H9 (cell line): ENCODE measurements around the gene SKAP1. TPM values are rescaled to one million over a fixed set of nuclear protein-coding genes. Genes with fewer than 3 reads are reported as not detected.

Experiments
- DNase-seq: peaks from one replicate; pipeline ENCODE4 v3.0.0-alpha.2; 2017
- H2AFZ ChIP-seq: one replicate; pipeline ENCODE4 v1.6.1; 2013; ENCODE audit warnings: mild to moderate bottlenecking, low read length, control low read depth, moderate library complexity
- H2AK5ac ChIP-seq: 2 replicates; pipeline ENCODE4 v1.6.1; 2013; ENCODE audit warnings: low read length, control low read depth, mixed read lengths; ENCODE audit not compliant: insufficient read length
- H2BK120ac ChIP-seq: one replicate; pipeline ENCODE4 v1.6.1; 2013; ENCODE audit warnings: low read depth, mild to moderate bottlenecking, low read length, control low read depth, inconsistent platforms; ENCODE audit not compliant: poor library complexity, severe bottlenecking
- H2BK12ac ChIP-seq: 2 replicates; pipeline ENCODE4 v1.6.1; 2013; ENCODE audit warnings: low read length, control low read depth, mixed read lengths, low read depth; ENCODE audit not compliant: insufficient read length
- H2BK15ac ChIP-seq: 2 replicates; pipeline ENCODE4 v1.6.1; 2013; ENCODE audit warnings: low read depth, low read length, control low read depth
- H2BK20ac ChIP-seq: one replicate; pipeline ENCODE4 v1.6.1; 2013; ENCODE audit warnings: low read depth, mild to moderate bottlenecking, low read length, control low read depth, inconsistent platforms; ENCODE audit not compliant: poor library complexity, severe bottlenecking
- H2BK5ac ChIP-seq: 2 replicates; pipeline ENCODE4 v1.6.1; 2013; ENCODE audit warnings: low read length, control low read depth, mixed read lengths; ENCODE audit not compliant: insufficient read length
- H3K14ac ChIP-seq: 2 replicates; pipeline ENCODE4 v1.6.1; 2013; ENCODE audit warnings: low read length, control low read depth; ENCODE audit not compliant: insufficient read depth
- H3K18ac ChIP-seq: 2 replicates; pipeline ENCODE4 v1.6.1; 2013; ENCODE audit warnings: low read depth, mild to moderate bottlenecking, mixed read lengths, low read length, control low read depth; ENCODE audit not compliant: insufficient read length
- H3K23ac ChIP-seq: 2 replicates; pipeline ENCODE4 v1.6.1; 2013; ENCODE audit warnings: low read length, control low read depth, mixed read lengths, low read depth; ENCODE audit not compliant: insufficient read length
- H3K23me2 ChIP-seq: 2 replicates; pipeline ENCODE4 v1.6.1; 2013; ENCODE audit warnings: low read depth, mild to moderate bottlenecking, mixed read lengths, low read length, control low read depth; ENCODE audit not compliant: insufficient read length, poor library complexity, severe bottlenecking
- H3K27ac ChIP-seq: 2 replicates; pipeline ENCODE4 v1.5.1; 2013; ENCODE audit warnings: low read length, control low read depth, mixed read lengths, low read depth; ENCODE audit not compliant: insufficient read length
- H3K27me3 ChIP-seq: 2 replicates; pipeline ENCODE4 v1.6.1; 2013; ENCODE audit warnings: low read length, control low read depth, inconsistent platforms; ENCODE audit not compliant: insufficient read depth
- H3K4ac ChIP-seq: 2 replicates; pipeline ENCODE4 v1.6.1; 2013; ENCODE audit warnings: low read depth, mild to moderate bottlenecking, control low read depth, inconsistent platforms, low read length, moderate library complexity
- H3K4me1 ChIP-seq: 2 replicates; pipeline ENCODE4 v1.6.1; 2013; ENCODE audit warnings: low read length, control low read depth, inconsistent platforms; ENCODE audit not compliant: insufficient read depth
- H3K4me2 ChIP-seq: 2 replicates; pipeline ENCODE4 v1.6.1; 2013; ENCODE audit warnings: low read length, control low read depth, mixed read lengths; ENCODE audit not compliant: insufficient read length, insufficient read depth
- H3K56ac ChIP-seq: 2 replicates; pipeline ENCODE4 v1.6.1; 2013; ENCODE audit warnings: low read depth, mild to moderate bottlenecking, mixed read lengths, low read length, control low read depth; ENCODE audit not compliant: insufficient read length
- H3K79me1 ChIP-seq: 2 replicates; pipeline ENCODE4 v1.6.1; 2013; ENCODE audit warnings: low read depth, mild to moderate bottlenecking, moderate library complexity, low read length, control low read depth, inconsistent platforms; ENCODE audit not compliant: insufficient read depth, poor library complexity, severe bottlenecking
- H3K79me2 ChIP-seq: 2 replicates; pipeline ENCODE4 v1.6.1; 2013; ENCODE audit warnings: low read length, control low read depth, inconsistent platforms; ENCODE audit not compliant: insufficient read depth
- H3K9ac ChIP-seq: 2 replicates; pipeline ENCODE4 v1.6.1; 2013; ENCODE audit warnings: low read length, control low read depth, mixed read lengths; ENCODE audit not compliant: insufficient read length; ENCODE audit errors: extremely low read depth
- H3K9me3 ChIP-seq: one replicate; pipeline ENCODE4 v1.6.1; 2013; ENCODE audit warnings: low read depth, low read length, inconsistent platforms; ENCODE audit not compliant: control insufficient read depth
- H3T11ph ChIP-seq: one replicate; pipeline ENCODE4 v1.6.1; 2013; ENCODE audit warnings: mild to moderate bottlenecking, low read length, control low read depth, inconsistent platforms
- H4K20me1 ChIP-seq: one replicate; pipeline ENCODE4 v1.6.1; 2013; ENCODE audit not compliant: control insufficient read depth, insufficient read length, insufficient read depth
- H4K5ac ChIP-seq: 2 replicates; pipeline ENCODE4 v1.6.1; 2013; ENCODE audit warnings: low read depth, mild to moderate bottlenecking, mixed read lengths, low read length, control low read depth; ENCODE audit not compliant: insufficient read length
- H4K8ac ChIP-seq: replicated peaks from 2 replicates; pipeline ENCODE4 v1.6.1; 2013; ENCODE audit warnings: low read length, control low read depth, mixed read lengths, low read depth; ENCODE audit not compliant: insufficient read length
- H4K91ac ChIP-seq: 2 replicates; pipeline ENCODE4 v1.6.1; 2013; ENCODE audit warnings: low read depth, mild to moderate bottlenecking, moderate library complexity, mixed read lengths, low read length, control low read depth; ENCODE audit not compliant: insufficient read length
- H3K27ac Mint-ChIP-seq, 3 experiments: 2 replicates in 2 of 3; 3 replicates in 1 of 3; pipeline ENCODE4 v1.8.0; 2020 to 2021; ENCODE audit warnings: mixed read lengths in 3 of 3, mild to moderate bottlenecking in 1 of 3, moderate library complexity in 1 of 3
- H3K27me3 Mint-ChIP-seq: 2 replicates; pipeline ENCODE4 v1.8.0; 2021; ENCODE audit warnings: low read depth, mild to moderate bottlenecking, moderate library complexity, mixed read lengths
- H3K36me3 Mint-ChIP-seq, 3 experiments: 2 replicates in 2 of 3; 3 replicates in 1 of 3; pipeline ENCODE4 v1.8.0; 2020 to 2021; ENCODE audit warnings: low read depth in 3 of 3, mixed read lengths in 3 of 3; ENCODE audit not compliant: insufficient read depth in 1 of 3
- H3K4me1 Mint-ChIP-seq, 2 experiments: 2 replicates each; pipeline ENCODE4 v1.8.0; 2020; ENCODE audit warnings: mixed read lengths in 2 of 2
- H3K4me3 Mint-ChIP-seq, 2 experiments: 2 replicates in 1 of 2; 3 replicates in 1 of 2; pipeline ENCODE4 v1.8.0; 2020 to 2021; ENCODE audit warnings: mild to moderate bottlenecking in 2 of 2, mixed read lengths in 2 of 2, moderate library complexity in 1 of 2
- H3K9me3 Mint-ChIP-seq, 2 experiments: 2 replicates in 1 of 2; 3 replicates in 1 of 2; pipeline ENCODE4 v1.8.0; 2020; ENCODE audit warnings: mild to moderate bottlenecking in 2 of 2, mixed read lengths in 2 of 2, moderate library complexity in 1 of 2
- WGBS: extraction: QIAGEN DNeasy Blood & Tissue Kit; methylation state at CpG from one replicate; pipeline ENCODE4 v1.1.7; 2013; ENCODE audit warnings: missing lambda C conversion rate, low lambda C conversion rate, mixed read lengths; ENCODE audit not compliant: insufficient read length; ENCODE audit errors: extremely low coverage; 5-methylcytosine and 5-hydroxymethylcytosine counted together
- total RNA-seq: library from RNA; stranded (reverse); gene quantifications from 2 replicates; pipeline ENCODE4 v1.2.1, GENCODE V29; 2021
- TF ChIP-seq, protein P1 (sequence below): fragments of 200-600 bp; sonication (generic); conservative IDR thresholded peaks from 3 replicates; pipeline ENCODE4 v1.8.0; 2021; ENCODE audit warnings: antibody characterized with exemption, mild to moderate bottlenecking

SKAP1 gene
- total RNA-seq, 1 experiment from 2014 or later = not detected

DNA sequence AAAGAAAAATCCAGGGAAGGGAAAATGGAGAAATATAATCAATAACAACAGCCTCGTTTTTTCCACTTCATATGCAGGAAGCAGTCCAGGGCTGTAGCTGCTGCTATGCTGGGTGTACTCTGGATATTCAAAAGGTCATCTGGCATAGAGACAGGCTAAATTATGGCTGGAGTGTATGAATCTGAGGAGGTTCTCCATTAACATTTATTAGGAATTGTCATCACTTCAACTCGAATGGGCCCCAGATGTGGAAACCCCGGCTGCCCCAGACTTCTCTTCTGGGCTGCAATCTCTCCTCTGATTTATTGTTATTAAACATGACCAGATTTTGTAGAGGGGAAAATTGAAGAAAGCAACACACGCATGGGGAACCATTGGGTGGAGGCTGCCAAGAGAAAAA lies 33.5 kb upstream of the SKAP1 start:
- no CpG with 5 or more reads among the region's 4 CpGs for WGBS
- H2BK5ac ChIP-seq = no peak overlapping the region
- H3K4ac ChIP-seq = no peak overlapping the region
- H4K20me1 ChIP-seq = no peaks in the 10 kb centered on the region
- H3K27me3 Mint-ChIP-seq = peaks cover 87% of the 10 kb centered on the region
- no peak overlapping the region for H2BK12ac ChIP-seq
- H3K9ac ChIP-seq = no peak overlapping the region
- no peak for DNase-seq
- H2BK20ac ChIP-seq = no peak overlapping the region
- H3K27me3 ChIP-seq = 0 out of 2 replicates have a peak, but pooled peaks cover 2% of the 10 kb centered on the region
- no peak overlapping the region for H3K27ac Mint-ChIP-seq
- H2AK5ac ChIP-seq = no peak overlapping the region
- H2AFZ ChIP-seq = no peak overlapping the region
- no peak overlapping the region for H4K5ac ChIP-seq
- H3T11ph ChIP-seq = no peak overlapping the region
- no peaks in the 10 kb centered on the region for H3K4me1 ChIP-seq
- H3K14ac ChIP-seq = no peak overlapping the region
- H3K23me2 ChIP-seq = no peaks in the 10 kb centered on the region
- no peak overlapping the region for H4K8ac ChIP-seq
- no peaks in the 10 kb centered on the region for H3K79me2 ChIP-seq
- no peak overlapping the region for H2BK15ac ChIP-seq
- H3K9me3 ChIP-seq = no peaks in the 10 kb centered on the region
- H3K23ac ChIP-seq = no peak overlapping the region
- H3K4me3 Mint-ChIP-seq = no peak overlapping the region
- H2BK120ac ChIP-seq = no peak overlapping the region
- H3K36me3 Mint-ChIP-seq = no peaks in the 10 kb centered on the region; a peak in 1 of 7 replicates
- no peak overlapping the region for H3K56ac ChIP-seq
- no peaks in the 10 kb centered on the region for H3K79me1 ChIP-seq
- no peak overlapping the region for H4K91ac ChIP-seq
- TF ChIP-seq, protein P1, sequence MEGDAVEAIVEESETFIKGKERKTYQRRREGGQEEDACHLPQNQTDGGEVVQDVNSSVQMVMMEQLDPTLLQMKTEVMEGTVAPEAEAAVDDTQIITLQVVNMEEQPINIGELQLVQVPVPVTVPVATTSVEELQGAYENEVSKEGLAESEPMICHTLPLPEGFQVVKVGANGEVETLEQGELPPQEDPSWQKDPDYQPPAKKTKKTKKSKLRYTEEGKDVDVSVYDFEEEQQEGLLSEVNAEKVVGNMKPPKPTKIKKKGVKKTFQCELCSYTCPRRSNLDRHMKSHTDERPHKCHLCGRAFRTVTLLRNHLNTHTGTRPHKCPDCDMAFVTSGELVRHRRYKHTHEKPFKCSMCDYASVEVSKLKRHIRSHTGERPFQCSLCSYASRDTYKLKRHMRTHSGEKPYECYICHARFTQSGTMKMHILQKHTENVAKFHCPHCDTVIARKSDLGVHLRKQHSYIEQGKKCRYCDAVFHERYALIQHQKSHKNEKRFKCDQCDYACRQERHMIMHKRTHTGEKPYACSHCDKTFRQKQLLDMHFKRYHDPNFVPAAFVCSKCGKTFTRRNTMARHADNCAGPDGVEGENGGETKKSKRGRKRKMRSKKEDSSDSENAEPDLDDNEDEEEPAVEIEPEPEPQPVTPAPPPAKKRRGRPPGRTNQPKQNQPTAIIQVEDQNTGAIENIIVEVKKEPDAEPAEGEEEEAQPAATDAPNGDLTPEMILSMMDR = no peak
- H3K4me1 Mint-ChIP-seq = peaks cover 0 to 4% of the 10 kb centered on the region in 2 experiments; a peak in 2 of 4 replicates
- H3K27ac ChIP-seq = no peak overlapping the region
- no peak overlapping the region for H3K18ac ChIP-seq
- no peaks in the 10 kb centered on the region for H3K9me3 Mint-ChIP-seq
- H3K4me2 ChIP-seq = no peak overlapping the region
